ENCODE measurements around the gene PPM1H.

- TF ChIP-seq TAF1 (IDR thresholded peaks at IDR 0.05; ENCODE audit: low read depth): no peak
- no peak for TF ChIP-seq EGR1 (IDR thresholded peaks at IDR 0.05)
- TF ChIP-seq TCF12 (IDR thresholded peaks at IDR 0.05; ENCODE audit: low read depth): no peak
- TF ChIP-seq TEAD4 (IDR thresholded peaks at IDR 0.05): no peak
- no peak for TF ChIP-seq MAX (IDR thresholded peaks at IDR 0.05)
Measured at GRCh38 chr12:62762645-62763044, 172.3 kb downstream of the PPM1H start.

Data from Ishikawa (cell line).